Measurements from ENCODE around the gene NFATC2.
"Not testable (repeated sequence)": the region's sequence is repeated elsewhere in the genome, so short reads cannot be mapped to it uniquely, and the experiment has no call there.

Gene NFATC2

DNA sequence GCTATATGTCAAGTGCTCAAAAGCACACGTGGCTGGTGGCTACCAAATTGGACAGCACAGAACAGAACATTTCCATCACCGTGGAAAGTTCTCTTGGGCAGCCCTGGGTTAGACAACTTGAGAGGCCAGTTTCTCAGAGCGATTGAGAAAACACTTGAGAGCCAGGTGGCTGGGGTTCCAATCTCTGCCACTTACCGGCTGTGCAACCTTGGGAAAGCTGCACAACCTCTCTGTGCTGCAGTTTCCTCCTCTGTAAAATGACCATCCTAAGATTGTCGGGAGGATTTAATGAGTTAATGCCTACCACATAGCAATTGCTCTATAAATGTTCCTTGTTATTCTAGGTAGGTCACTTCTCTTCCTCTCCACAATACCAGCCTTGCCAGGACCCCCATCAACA, 25.1 kb upstream of the NFATC2 start:
- DNase-seq = no peak

DNA sequence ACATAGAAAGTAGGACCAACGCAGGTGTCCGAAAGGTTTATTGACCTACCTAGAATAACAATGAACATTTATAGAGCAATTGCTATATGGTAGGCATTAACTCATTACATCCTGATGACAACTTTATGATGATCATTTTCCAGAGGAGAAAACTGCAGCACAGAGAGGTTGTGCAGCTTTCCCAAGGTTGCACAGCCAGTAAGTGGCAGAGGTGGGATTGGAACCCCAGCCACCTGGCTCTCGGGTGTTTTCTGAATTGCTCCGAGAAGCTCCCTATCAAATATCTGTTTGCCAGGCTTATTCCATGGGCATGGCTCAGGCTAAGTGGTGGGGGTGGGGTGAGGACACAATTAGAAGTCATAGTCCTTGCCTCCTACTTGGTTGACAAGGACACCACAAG, 24.1 kb upstream of the NFATC2 start:
- no peak for DNase-seq

DNA sequence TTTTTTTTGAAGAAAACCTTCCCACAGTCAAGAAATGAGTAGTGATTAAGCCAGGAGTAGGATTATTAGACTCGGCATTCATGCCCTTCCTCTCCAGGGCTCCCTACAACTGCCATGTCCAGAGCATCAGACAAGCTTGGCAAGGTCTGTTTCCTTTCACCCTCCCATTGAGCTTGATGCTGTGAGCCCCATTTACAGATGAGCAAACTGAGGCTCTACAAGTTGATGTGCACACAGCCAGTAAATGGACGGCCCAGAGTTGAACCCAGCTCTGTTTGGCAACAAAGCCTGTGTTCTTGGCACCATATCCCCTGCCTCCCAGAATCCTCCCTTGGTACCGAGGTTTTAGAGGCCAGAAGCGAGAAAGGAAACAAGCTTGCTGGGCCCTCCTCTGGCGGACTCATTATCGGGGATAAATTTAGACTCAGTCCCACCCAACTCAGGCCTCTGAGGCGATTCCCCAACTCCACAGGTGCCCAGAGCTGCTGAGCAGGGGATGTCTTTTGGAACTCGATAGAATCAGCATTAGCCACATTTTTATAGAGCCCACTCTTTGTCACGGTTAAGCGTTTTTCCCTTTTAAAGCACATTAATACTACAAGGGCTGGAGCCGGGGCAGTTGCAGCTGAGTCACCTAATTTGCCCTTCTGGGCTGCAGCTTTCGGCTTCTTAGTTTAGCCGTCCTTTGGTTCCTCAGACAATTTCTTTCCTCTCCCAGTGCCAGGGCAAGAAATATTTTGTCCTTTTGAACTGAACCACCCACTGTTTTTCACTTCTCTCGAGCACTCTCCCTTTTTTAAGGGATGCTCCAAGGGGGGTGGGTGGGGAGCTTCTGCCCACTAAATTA, 23.0 kb upstream of the NFATC2 start:
- DNase-seq = no peak

DNA sequence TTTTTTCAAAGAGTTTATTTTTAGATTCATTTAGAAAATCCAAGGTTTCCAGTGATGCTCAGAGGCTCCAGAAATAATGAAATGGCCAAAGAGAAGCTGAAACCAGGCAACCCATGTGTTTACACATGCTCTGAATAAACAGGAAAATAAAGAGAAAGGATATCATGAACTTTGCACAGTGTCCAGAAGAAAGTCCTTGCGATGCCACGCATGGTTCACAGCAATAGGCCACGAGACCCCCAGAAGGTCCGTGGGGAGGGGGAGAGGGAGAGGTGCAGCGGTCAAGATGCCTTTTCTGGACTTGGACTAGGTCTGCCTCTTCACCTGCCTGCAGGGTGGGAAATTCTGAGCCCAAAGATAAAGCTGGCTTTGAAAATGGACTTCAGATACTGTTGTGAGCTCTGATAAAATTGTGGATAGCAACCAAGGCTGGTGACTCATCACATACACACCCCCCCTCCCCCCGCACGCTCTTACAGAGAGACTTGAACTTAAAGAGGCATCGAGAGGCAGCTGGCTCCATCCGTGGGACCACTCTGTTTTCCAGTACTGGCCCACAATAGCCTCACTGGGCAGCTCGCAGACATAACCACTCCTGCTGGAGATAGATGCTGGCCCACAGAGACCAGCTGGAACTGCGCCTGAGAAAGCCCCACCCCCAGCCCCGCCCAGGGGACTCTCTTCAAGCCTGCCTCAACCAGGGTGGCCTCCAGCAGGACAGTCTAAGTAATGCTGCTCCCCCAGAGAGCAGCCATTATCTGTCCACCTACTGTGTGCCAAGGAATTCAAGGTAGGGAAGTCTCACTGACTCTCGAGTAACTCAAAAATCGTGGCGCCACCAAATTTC, 21.2 kb upstream of the NFATC2 start:
- DNase-seq = peak; percentile 87

DNA sequence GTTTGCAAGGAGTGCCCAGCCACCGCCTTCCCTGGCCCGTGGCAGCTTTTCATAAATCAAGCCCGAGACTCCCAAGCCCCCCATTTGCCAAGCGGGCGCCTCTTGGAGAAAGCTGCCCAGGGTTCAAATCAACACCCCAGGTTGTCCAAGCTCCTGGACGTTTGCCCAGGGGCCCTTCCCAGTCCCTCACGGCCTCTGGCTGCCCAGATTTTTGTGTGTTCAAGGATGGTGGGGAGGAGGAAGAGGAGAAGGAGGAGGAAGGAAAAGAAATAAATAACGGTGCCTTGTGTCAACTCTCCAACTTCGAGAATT, 20.6 kb upstream of the NFATC2 start:
- no peak for DNase-seq

DNA sequence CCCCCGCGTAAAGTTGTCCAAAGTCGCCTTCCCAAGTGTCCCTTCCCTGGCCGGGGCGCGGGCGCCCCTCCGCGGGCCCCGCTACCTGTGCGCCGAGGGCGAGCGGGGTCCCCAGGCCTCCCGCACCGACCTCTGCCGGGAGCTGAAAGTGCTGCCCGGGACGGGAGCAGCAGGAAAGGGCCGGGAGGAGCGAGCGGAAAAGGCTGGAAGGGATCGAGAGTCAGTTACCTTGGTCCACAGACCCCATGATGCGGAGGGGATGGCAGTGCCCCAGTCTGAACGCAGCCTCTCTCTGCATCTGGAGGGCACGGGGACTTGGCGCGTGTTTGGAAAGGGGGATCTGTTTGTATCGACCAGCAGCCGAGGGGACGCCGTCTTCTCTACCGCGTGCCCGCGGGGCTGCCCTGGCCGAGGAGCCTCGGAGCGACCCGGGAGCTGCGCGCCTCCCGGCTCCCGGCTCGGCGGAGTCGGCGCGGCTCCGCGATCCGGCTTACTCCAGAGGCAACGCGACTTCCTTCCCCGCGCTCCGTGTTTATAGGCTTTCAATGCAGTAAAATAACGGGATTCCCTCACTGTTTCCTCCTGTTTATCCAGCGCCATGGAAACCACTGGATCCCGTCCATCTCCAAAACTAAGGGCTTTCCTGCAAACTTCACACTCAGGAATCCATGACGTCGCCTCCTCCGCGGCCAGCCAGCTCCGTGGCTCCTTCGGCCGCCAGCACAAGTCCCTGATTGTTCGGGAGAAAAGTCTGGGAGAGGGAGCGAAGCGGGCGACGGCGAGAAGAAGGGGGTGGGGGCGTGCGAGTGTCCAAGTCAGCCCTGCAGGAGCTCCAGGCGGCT, 20.0 kb upstream of the NFATC2 start:
- peak; percentile 98 for DNase-seq

DNA sequence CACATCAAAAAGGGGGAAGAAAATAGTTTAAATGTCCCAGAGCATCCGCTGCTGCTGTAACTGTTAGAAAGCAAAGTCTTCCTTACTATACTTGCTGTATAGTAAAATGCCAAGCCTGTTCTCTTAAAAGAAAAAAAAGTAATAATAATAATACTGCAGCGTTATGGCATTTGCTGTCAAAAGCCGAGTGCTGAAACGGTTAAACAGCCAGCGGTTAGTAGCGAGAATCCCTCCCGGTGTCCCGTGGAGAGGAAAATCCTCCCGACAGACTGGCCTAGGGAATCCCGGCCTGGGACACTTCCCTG, 19.5 kb upstream of the NFATC2 start:
- DNase-seq = no peak

DNA sequence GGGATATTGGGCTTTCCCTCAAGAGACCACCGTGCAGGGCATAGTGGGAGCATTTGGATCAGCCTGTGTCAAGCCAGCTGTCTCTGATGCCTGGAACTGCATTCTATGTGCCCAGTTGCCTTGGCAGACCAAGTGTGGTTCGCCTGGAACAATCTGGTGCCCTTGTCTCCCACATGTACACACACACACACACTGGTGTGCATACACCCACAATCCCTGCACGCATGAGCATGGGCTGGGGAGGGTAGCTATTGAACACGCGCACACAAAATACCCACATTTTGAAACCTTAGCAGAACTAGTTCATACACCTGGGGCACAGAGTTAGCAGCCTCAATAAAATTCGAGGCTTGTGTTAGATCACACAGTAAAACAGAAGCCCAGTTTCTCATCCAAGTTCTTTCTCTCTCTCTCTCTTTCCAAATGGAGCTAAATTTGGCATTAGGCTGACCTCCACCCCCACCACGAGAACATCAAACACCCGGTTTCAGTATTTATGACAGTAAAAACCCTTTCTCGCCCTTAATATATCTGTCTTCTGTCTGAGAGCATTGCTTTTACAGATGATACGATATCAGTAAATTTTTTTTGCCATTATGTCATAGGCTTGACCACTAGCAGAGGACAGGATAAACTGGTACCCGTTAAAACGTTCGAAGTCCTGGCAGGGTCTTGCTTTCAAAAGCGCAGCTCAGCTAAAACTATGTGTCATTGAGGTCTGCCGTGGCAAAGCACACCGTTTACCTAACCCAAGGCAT, 18.2 kb upstream of the NFATC2 start:
- no peak for DNase-seq

DNA sequence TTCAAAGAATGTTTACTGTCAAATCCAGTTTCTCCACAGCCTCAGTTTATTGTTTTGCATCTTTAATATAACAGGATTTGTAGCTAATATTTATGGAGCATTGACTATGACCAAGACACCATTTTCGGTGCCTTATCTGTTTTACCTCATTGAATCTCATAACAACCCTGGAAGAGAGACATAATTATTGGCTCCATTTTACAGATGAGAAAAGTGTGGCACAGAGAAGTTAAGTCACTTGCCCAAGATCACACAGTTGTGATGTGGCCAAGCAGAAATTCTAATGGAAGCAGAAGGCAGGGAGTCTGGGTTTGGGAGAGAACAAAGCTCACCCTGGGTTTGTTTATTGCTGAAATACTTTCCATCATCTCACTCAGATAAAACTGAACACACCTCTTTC, 17.5 kb upstream of the NFATC2 start:
- DNase-seq = no peak

DNA sequence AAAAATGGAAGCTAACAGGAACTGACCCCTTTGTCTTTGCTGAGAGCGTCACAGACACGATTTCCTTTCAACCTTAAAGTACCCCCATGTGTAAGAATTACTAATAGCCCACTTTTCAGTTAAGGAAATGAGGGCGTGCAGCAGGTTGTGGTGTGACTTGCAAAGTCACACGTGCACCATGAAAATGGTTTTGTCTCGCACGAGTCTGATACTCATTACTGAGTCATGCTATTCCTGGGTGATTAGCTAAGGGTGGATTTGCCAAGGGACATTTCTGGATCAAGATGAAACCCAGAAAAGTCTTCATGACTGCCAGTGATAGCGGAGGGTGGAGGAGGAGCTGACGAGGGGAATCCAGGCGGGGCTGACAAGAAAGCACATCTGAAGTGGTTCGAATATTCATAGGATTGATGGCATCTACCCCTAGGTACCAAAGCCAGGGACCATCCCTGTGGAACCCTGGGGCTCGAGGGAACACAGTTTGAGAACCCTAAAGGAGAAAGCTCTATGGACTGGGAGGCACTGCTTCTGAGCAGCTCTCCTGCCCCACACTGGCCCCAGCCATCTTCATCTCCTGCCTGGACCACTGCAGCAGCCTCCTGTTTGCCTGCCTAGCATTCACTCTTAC, 12.1 kb upstream of the NFATC2 start:
- DNase-seq = no peak

DNA sequence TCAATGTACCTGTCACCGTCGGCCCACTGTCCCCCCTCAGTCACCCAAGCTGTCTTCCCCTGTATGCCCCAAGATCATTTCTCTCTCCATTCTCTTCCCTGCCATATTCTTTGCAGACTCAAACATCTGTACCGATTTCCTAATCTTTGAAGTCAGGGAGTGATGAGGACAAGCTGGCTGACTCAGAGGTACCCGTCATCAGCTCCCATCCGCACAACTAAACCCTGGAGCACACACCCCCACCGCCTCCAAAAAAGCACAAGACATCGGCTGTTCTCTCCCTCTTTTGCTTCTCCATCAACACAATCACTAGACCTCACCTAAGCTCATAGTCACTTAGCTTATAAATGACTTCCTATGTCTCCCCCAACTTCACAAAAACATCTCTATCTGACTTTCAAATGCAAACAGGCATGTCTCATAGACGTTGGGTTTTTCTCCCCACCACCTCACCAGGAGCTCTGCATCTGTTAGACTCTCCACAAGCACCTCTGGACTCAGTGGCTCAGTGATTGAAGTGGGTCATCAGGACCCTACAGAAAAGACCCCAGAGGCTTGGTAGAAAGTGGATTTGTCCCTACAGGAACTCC, 11.5 kb upstream of the NFATC2 start:
- no peak for DNase-seq

DNA sequence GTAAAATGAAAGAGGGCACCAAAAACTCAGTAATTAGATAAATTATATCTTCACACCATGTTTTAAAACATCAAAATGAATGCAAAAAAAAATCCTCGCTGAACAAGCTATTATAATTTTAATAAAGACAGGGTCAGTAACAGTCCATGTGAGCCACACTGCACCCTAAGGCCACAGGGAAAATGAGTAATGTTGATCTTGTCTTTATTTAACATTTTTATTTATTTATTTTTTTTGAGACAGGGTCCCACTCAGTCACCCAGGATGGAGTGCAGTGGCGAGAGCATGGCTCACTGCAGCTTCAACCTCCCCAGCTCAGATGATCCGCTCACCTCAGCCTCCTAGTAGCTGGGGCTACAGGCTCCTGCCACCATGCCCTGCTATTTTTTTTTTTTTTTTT, 8.7 kb upstream of the NFATC2 start:
- no peak for DNase-seq

DNA sequence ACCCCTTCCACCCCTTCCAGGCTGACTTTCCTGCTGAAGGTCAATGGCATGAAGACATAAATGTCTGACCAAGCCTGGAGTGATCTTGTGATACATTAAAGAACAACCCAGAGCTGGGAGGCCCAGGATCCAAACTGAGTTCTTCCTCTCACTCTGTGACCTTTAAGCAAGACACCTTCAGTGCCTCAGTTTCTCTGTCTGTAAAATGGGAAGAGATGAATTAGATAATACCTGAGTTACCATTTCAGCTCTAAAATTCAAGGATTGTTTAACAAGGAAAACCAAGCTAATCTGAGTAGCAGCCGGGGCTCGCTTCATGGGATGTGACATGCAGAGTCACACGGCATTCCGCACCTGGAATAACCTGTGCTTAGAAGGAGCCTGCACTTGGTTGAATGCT, 7.0 kb upstream of the NFATC2 start:
- no peak for DNase-seq

DNA sequence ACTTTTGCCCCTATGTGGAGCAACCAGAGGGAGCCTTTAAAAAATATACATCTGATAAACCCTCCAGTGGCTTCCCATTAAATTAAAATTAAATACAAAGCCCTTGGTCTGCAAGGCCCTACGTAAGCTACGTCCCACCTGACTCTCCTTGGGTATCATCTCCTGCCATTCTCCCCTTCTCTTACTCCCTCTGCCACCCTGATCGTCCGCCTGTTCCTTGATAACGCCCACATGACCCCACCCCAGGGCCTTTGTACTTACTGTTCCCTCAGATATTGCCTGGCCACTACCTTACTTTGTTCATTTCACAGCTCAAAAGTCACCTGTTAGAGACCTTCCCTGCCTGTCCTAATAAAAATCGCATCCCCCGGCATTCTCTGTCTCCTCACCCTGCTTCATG, 5.4 kb upstream of the NFATC2 start:
- DNase-seq = no peak

DNA sequence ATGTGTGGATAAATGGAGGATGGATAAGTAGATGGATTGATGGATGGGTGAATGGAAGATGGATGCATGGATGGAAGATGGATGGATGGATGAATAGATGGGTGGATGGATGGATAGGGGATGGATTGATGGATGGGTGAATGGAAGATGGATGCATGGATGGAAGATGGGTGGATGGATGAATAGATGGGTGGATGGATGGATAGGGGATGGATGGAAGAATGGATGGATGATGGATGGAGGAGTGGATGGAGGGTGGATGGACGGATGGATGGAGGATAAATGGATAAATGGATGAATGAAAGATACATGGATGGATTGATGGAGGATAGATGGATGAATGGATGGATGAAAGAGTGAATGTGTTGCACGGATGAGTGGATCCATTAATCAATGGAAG, 3.0 kb upstream of the NFATC2 start:
- DNase-seq = no peak

DNA sequence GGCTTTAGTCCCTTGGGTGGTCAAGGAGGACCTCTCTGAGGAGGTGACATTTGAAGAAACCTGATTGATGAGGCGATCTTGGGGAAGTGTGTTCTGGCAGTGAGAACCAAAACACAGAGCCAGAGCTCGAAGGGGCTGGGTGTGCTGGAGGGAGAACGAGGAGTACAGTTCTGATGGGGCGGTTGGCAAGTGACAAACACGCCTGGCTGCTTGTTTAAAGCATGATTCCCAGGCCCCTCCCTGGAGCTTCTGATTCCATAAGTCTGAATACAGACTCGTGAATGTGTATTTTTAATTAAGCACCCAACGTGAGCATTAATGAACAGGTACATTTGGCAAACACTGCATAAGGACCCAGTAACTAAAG, 886 bp upstream of the NFATC2 start:
- DNase-seq = peak; percentile 25

DNA sequence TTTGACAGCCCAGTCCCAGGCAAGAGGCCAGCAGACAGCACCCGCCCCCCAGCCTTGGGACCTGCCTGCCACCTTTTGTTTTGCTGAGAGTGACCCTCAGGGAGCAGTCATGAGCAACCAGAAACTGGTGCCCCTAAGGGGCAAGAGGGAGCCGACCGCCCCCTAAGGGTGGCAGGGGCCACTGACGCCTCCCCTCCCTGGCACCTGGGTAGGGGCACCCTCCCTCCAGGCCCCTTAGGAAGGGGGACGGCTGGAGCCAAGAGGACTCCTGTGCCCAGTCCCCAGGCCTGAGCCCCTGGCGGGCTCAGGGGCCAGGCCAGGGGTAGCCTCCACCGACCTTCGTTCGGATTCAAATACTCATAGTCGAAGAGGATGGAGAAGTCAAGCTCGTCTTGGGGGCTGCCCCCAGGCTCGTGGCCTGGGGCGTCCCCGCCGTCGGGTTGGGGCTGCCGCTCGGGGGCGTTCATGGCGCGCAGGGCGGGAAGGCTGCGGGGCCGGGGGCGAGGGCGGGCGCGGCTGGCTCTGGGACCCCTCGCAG, 417 bp downstream of the NFATC2 start:
- peak; percentile 45 for DNase-seq

DNA sequence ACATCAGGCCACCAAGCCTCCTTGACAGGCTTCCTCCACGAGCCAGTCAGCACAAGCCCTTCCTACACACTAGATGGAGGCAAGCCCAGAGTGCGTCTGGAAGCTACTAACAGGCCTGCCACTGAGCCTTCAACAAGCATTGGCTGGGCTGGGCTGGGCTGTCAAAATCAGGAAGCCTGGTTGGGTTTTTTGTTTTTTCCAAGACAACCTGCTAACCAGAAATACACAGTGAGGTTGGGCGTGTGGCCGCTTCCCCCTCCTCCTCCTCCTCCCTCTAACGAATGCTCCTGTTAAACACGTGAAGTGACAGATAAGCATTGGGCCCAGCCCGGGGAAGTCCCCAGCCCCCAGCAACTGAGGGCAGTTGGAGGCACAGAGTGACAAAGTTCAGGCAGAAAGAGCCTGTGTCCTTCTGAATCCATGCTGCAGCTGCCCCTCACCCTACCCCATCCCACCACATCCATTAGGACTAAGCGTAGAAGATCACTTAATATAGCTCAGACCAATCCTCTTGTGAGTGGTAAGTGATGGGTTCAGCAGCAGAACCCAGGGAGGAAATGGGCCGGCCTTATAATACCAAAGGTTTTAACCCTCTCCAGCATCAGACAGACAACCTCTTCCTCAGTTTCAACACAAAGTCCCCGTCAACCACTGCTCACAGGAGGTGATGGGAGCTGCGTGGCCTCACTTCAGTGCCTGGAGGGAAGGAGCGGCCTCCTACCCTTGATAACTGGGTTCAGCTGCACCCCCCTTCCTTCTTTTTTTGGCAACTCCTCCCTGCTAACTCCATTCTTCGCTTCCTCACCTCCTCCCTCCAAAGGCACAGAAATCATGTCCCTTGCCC, 1.1 kb downstream of the NFATC2 start:
- peak; percentile 91 for DNase-seq

DNA sequence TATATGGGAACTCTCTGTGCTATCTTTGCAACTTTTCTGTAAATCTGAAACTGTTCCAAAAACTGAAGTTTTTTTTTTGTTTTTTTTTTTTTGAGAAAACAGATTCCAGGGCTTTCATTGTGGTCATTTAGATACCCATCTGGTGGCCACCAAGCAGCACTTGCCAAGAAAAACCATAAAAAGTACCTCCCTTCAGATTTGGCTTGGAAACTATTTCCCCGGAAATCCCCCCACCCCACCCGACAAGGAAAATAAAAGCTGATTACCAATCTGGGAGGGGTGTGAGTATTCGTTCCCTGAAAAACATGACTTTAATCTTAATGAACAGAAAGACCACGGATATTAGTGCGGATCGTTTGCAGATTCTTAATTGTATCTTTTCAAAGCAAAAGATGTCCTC, 1.9 kb downstream of the NFATC2 start:
- DNase-seq = peak; percentile 17

DNA sequence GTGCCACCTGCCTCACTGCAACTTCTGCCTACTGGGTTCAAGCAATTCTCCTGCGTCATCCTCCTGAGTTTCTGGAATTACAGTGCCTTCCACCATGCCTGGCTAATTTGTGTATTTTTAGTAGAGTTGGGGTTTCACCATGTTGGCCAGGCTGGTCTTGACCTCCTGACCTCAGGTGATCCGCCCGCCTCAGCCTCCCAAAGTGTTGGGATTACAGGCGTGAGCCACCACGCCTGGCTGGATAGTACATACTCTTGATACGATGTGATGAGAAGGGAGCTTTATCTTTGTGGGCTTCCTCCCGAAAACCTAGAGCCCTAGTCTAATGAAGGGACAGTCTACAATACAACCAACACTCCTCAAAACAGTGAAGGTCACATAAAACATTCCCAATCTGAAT, 2.4 kb downstream of the NFATC2 start:
- DNase-seq = not testable (repeated sequence)
